Parathyroid adenoma (tissue), 2 donors: Measurements from ENCODE around the gene SEPHS2.
A peak's percentile ranks its signal among the peaks of the same experiment; 100 is the strongest.

Experiments used
- H2AFZ ChIP-seq: fragments of 300-600 bp; sonication (generic); one replicate; pipeline ENCODE4 v1.7.0; 2017; ENCODE audit warnings: antibody characterized with exemption, mild to moderate bottlenecking
- H3K27ac ChIP-seq: fragments of 300-600 bp; sonication (generic); one replicate; pipeline ENCODE4 v1.7.0; 2017
- H3K27me3 ChIP-seq: fragments of 300-600 bp; sonication (generic); one replicate; pipeline ENCODE4 v1.7.0; 2017; ENCODE audit warnings: low read length; ENCODE audit not compliant: control insufficient read depth, insufficient read depth
- H3K36me3 ChIP-seq: fragments of 300-600 bp; sonication (generic); one replicate; pipeline ENCODE4 v1.7.0; 2017; ENCODE audit warnings: low read length; ENCODE audit not compliant: control insufficient read depth, insufficient read depth
- H3K4me1 ChIP-seq: fragments of 300-600 bp; sonication (generic); one replicate; pipeline ENCODE4 v1.7.0; 2017; ENCODE audit warnings: control low read depth
- H3K4me2 ChIP-seq: fragments of 300-600 bp; sonication (generic); one replicate; pipeline ENCODE4 v1.7.0; 2017; ENCODE audit warnings: low read length
- H3K4me3 ChIP-seq: fragments of 300-600 bp; sonication (generic); one replicate; pipeline ENCODE4 v1.7.0; 2017; ENCODE audit warnings: low read depth, low read length
- H3K79me2 ChIP-seq: fragments of 300-600 bp; sonication (generic); one replicate; pipeline ENCODE4 v1.7.0; 2017; ENCODE audit warnings: control low read depth
- H3K9ac ChIP-seq: fragments of 300-600 bp; sonication (generic); one replicate; pipeline ENCODE4 v1.7.0; 2017; ENCODE audit warnings: mild to moderate bottlenecking
- H3K9me3 ChIP-seq: fragments of 300-600 bp; sonication (generic); one replicate; pipeline ENCODE4 v1.7.0; 2017; ENCODE audit warnings: low read length; ENCODE audit not compliant: control insufficient read depth
- CTCF ChIP-seq: fragments of 300-600 bp; sonication (generic); IDR thresholded peaks from one replicate; pipeline ENCODE4 v1.7.0; 2017; ENCODE audit warnings: antibody characterized with exemption, mild to moderate bottlenecking
- donor health status: primary hyperparathyroidism.

SEPHS2 gene

GRCh38 chr16:30476991-30477390 lies 31.3 kb upstream of the SEPHS2 start:
- Histone ChIP-seq H3K27me3 (no peaks in the 10 kb centered on the region), H3K9ac (no peak overlapping the region), H3K9me3 (no peaks in the 10 kb centered on the region), H3K27ac (no peak overlapping the region), H2AFZ (no peak overlapping the region), H3K79me2 (no peaks in the 10 kb centered on the region), H3K36me3 (no peaks in the 10 kb centered on the region), H3K4me1 (no peaks in the 10 kb centered on the region), H3K4me2 (no peak overlapping the region), H3K4me3 (no peak overlapping the region)
- TF ChIP-seq CTCF: no peak

- Histone ChIP-seq H3K27ac (no peak overlapping the region), H3K36me3 (no peaks in the 10 kb centered on the region), H3K27me3 (no peaks in the 10 kb centered on the region), H3K4me2 (no peak overlapping the region), H3K9ac (no peak overlapping the region), H3K79me2 (no peaks in the 10 kb centered on the region), H3K9me3 (no peaks in the 10 kb centered on the region), H3K4me3 (no peak overlapping the region), H2AFZ (no peak overlapping the region), H3K4me1 (no peaks in the 10 kb centered on the region)
- no peak for TF ChIP-seq CTCF
Observed at GRCh38 chr16:30474684-30475083, 29.0 kb upstream of the SEPHS2 start.

GRCh38 chr16:30474074-30474452 lies 28.4 kb upstream of the SEPHS2 start:
- Histone ChIP-seq H2AFZ (peak overlapping the region; percentile 38), H3K36me3 (no peaks in the 10 kb centered on the region), H3K4me1 (no peaks in the 10 kb centered on the region), H3K4me3 (no peak overlapping the region), H3K4me2 (no peak overlapping the region), H3K9me3 (no peaks in the 10 kb centered on the region), H3K9ac (no peak overlapping the region), H3K27ac (no peak overlapping the region), H3K79me2 (no peaks in the 10 kb centered on the region), H3K27me3 (no peaks in the 10 kb centered on the region)
- no peak for TF ChIP-seq CTCF

GRCh38 chr16:30473231-30474073 lies 27.8 kb upstream of the SEPHS2 start:
- no peaks in the 10 kb centered on the region for H3K9me3 ChIP-seq
- H3K27me3 ChIP-seq: no peaks in the 10 kb centered on the region
- no peaks in the 10 kb centered on the region for H3K36me3 ChIP-seq
- H2AFZ ChIP-seq: peak overlapping the region; percentile 38
- H3K79me2 ChIP-seq: no peaks in the 10 kb centered on the region
- TF ChIP-seq CTCF: no peak
- no peak overlapping the region for H3K9ac ChIP-seq
- H3K4me1 ChIP-seq: no peaks in the 10 kb centered on the region
- no peak overlapping the region for H3K27ac ChIP-seq
- no peak overlapping the region for H3K4me3 ChIP-seq
- H3K4me2 ChIP-seq: no peak overlapping the region
